HG02642 (cell line): ENCODE measurements around the gene FCHO2.

Source experiments
- ATAC-seq: cut with Tn5 transposase; IDR thresholded peaks from one replicate; pipeline ENCODE4 v1.9.1; 2021; ENCODE audit warnings: mild to moderate bottlenecking; ENCODE audit not compliant: unreplicated experiment, poor library complexity

Gene FCHO2

DNA sequence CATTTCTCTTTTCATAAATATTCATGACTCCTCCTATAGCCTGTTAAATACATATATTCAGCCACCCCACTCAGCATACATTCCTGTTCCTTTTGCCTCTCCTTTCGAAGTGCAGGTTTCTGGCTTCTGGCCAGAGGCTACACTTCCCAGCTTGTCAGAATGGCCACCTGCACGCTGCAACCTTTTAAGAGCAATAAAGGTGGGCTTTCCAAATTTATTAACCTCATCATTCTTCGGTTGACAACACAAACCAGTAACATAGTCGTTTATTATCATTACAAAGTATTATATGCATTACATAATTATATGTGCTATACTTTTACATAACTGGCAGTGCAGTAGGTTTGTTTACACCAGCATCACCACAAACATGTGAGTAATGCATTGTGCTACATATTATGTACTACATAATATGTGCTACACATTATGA is 148.0 kb downstream of the FCHO2 start:
- no peak for ATAC-seq

GRCh38 chr5:73104326-73104725 is 148.5 kb downstream of the FCHO2 start:
- no peak for ATAC-seq

DNA sequence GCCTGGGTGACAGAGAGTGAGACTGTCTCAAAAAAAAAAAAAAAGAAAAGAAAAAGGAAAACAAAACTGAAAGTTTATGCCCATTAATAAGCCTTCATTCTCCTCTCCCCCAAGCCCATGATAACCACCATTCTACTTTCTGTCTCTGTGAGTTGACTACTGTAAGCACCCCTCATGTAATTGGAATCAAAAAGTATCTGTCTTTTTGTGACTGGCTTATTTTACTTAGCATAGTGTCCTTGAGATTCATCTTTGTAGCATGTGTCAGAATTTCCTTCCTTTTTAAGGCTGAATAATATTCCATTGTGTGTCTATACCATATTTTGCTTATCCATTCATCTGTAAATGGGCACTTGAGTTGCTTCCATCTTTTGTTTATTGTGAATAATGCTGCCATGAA is 150.5 kb downstream of the FCHO2 start:
- ATAC-seq, result no peak

- ATAC-seq, result no peak
These were observed 154.3 kb downstream of the FCHO2 start for GRCh38 chr5:73110190-73110589.

DNA sequence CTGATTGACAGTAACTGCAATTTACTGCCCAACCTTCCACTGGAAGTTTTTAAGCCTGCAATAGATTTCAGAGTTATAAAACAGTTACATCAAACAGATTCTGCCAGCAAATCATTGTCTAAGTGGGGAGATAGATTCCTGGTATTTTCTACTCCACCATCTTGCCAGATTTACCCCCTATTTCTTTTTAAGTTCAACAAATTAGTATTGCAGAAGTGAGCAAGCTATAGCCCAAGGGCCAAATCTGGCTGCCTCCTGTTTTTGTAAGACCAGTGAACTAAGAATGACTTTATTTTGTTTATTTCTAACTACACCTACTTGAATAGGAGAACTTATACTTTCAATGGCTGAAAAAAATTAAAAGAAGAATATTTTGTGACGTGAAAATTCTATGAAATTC is 155.7 kb downstream of the FCHO2 start:
- ATAC-seq, result no peak

GRCh38 chr5:73112359-73112758 is 156.5 kb downstream of the FCHO2 start:
- no peak for ATAC-seq

- no peak for ATAC-seq
These were observed 158.3 kb downstream of the FCHO2 start for GRCh38 chr5:73114044-73114688.

DNA sequence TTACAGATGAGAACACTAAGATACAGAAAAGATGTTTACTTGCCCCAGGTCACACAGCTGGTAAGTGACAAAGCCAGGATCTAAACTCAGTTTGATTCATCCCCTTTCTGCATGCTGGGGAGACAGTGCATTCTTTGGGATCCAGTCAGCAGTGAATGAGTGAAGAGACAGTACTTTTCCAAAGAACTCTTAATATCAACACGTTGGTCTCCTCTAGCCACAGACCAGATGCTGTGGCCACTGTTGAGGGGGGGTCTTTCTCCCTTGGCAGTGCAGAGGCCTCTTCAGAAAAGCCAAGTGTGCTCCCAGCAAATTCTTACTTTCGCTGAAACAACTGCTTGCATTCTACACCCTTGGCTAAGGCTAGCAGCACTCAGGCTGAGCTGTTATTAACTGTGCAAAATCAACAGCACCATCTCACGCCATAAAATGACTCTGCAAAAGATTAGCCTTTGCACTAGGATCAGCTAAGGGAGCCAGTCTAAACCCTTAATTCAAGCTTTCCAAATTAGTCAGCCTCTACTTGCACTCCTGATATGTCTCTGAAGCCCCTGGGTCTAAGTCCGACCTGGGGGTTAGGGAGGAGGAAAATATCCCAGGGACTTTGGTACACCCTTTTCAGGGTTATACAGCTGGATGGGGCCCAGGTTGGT is 159.7 kb downstream of the FCHO2 start:
- ATAC-seq, result no peak

- no peak for ATAC-seq
These were observed 160.7 kb downstream of the FCHO2 start for GRCh38 chr5:73116506-73116905.

DNA sequence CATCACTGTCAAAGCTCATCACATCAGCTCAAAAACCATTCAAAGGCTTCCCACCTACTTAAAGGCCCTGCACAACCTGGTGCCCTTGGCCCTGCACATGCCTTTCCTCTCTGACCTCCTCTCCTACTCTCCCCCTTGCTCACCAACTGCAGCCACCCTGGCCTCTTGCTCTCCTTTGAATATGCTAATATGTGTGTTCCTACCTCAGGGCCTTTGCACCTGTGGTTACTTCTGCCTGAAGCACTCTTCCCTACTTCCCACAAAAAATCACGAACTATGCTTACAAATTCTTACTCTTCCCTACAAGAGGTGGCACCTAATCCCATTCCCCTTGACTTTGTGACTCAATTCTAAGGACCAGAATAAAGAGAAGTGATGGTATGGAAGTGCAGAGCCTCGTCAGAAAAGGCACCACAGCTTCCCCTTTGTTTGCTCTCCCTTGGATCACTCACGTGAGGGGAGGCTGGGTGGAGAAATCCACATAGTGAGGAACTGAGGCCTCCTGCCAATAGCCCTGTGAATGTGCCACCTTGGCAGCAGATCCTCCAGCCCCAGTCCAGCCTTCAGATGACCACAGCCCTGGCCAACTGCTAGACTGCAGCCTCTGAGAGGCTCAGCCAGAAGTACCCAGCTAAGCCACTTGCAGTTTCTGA is 161.4 kb downstream of the FCHO2 start:
- ATAC-seq, result no peak

- ATAC-seq, result no peak
These were observed 162.6 kb downstream of the FCHO2 start for GRCh38 chr5:73118391-73118973.

DNA sequence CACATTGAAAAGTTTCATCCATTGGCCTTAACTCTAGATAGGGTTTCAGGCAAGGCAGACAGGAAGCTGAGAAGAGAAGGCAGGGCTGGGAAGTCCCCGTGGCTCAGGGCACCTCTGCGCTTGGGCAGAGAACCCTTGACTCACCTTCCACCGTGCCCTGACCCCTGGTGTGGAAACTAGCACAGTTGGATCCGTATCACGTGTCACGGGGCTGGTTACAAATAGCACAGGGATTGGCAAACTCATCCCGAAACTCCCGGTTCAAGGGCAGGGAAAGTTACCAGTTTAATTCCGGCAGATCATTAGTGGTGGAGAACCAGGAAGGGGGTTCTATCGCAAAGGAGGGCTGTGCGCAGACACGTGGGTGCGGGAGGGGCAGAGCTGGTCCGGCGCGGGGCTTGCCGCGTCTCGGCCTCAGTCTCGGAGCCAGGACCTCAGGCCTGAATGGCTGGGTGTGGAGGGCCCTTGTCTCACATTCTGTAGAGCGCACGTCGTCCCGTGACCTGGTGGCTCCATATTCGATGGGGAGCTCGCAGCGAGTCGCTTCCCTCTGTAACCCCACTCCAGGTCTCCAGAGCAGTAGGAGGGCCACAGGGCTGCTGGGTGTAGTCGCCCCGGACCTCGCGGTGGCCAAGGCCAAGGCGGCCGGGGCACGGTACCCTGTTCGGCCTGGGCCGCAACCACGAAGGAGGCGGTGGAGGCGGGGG is 163.8 kb downstream of the FCHO2 start:
- no peak for ATAC-seq

GRCh38 chr5:73120222-73121118 is 164.6 kb downstream of the FCHO2 start, which contains the start of gene TMEM171:
Gene TMEM171 (plus strand): TSS chr5:73120575. CDS start chr5:73123374, 2,799 bp downstream.
- ATAC-seq, result no peak

GRCh38 chr5:73121119-73121463 is 165.2 kb downstream of the FCHO2 start:
- ATAC-seq, result no peak

DNA sequence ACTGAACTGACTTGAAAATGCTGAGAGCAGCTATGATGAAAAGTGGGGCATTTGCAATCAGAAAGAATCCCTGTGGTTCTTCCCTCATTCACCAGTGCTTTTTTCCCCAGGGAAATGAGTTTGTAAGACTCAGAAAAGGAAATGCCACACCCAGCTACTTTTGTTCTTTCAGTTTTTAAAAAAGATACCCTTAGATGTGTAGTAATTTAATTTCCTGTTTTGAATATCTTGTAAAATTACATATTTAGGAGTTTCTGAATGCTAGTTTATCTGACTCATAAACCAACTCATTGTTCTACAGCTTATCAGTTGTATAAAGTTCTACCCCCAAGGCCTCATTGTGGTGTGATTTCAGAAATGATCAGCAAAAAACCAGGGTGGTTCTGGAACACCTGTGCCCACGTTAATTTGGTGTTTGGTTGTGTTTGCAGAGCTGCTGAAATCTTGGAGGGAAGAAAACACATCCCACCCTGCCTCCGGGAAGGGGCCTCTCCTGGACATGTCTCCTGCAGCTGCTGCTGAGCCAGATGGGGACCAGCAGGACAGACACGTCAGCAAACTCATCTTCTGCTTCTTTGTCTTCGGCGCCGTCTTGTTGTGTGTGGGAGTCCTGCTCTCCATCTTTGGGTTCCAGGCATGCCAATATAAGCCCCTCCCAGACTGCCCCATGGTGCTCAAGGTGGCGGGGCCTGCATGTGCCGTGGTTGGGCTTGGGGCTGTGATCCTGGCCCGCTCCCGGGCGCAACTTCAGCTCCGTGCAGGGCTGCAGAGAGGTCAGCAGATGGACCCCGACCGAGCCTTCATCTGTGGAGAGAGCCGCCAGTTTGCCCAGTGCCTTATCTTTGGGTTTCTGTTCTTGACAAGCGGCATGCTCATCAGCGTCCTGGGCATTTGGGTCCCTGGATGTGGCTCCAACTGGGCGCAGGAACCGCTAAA is 167.3 kb downstream of the FCHO2 start:
- no peak for ATAC-seq

DNA sequence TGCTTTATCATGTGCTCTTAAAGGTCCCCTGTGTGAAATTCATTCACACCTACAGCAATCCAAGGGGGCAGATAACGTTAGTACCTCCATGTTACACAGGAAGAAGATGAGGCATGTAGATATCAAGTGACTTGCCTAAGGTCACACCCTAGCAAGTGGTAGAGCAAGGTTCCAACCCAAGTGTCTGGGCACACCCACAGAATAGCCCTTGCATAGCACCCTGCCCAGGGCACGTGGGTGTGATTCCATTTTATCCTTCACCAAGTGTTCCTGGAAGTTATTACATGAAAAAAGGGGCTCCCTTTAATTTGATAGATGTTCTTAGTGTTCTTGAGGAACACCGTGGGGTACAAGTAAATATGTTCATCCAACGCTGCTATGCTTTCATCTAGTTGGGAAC is 169.4 kb downstream of the FCHO2 start:
- no peak for ATAC-seq

DNA sequence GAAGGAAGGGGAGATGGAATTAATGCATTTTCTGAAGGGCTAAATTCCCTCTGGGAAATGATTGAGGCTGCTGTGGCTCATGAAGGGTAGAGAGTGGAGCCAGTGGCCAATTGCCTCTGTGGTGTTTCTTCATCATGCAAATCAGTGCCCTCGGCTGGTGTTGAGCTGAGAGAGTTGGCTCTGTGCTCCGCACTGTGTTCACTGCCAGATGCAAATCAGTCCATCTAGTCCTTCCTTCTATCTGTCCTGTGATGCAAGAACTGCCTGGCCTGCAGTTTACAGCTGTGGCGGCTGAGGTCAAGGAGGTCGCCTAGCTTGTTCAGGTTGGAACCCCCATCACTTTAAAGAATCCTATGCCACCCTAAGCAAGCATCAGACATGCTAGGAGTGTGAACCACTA is 170.5 kb downstream of the FCHO2 start:
- ATAC-seq, result no peak

DNA sequence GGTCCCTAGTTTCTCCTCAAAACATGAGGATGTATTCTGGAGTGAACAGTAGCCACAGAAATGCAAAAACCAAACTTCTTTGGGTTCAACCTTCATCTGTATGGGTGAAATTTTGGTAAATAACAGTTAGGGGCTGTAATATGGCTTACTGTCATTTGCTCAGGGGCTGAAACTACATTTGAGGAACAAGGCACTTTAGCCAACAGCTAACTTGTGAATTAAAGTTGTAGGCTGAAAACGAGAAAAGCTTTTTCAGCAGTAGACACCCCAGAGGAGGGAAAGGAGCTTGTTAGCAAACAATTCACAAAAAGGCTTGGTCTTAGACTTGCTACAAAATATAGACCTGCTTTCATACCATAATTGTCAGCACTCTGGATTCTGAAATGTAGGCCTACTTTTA is 171.1 kb downstream of the FCHO2 start:
- no peak for ATAC-seq

- ATAC-seq, result no peak
These were observed 173.3 kb downstream of the FCHO2 start for GRCh38 chr5:73129143-73129542.
